Loucy (cell line): ENCODE data around the gene LAMB1.

ENCODE experiments used
- H2AFZ ChIP-seq: fragments of 200-600 bp; sonication (generic); 2 replicates; pipeline ENCODE4 v1.6.0; 2016; ENCODE audit warnings: antibody characterized with exemption, mild to moderate bottlenecking, low read length, moderate library complexity
- H3F3A ChIP-seq: fragments of 200-600 bp; 2 replicates; pipeline ENCODE4 v1.6.0; 2016; ENCODE audit warnings: antibody characterized with exemption, low read depth, mild to moderate bottlenecking
- H3K27me3 ChIP-seq: fragments of 200-600 bp; sonication (generic); 2 replicates; pipeline ENCODE4 v1.6.1; 2014; ENCODE audit warnings: low read length, mild to moderate bottlenecking; ENCODE audit not compliant: insufficient read depth, poor library complexity, severe bottlenecking
- H3K36me3 ChIP-seq: fragments of 200-600 bp; sonication (generic); 2 replicates; pipeline ENCODE4 v1.6.1; 2016; ENCODE audit warnings: low read length; ENCODE audit not compliant: insufficient read depth
- H3K4me1 ChIP-seq: fragments of 200-600 bp; sonication (generic); 2 replicates; pipeline ENCODE4 v1.5.1; 2014; ENCODE audit warnings: low read length, mild to moderate bottlenecking; ENCODE audit not compliant: insufficient read depth, poor library complexity, severe bottlenecking
- H3K4me2 ChIP-seq: fragments of 200-600 bp; sonication (generic); 2 replicates; pipeline ENCODE4 v1.6.0; 2014; ENCODE audit warnings: antibody characterized with exemption, low read length, low read depth, mild to moderate bottlenecking; ENCODE audit not compliant: poor library complexity, severe bottlenecking
- H3K4me3 ChIP-seq: fragments of 200-600 bp; sonication (generic); 2 replicates; pipeline ENCODE4 v1.5.1; 2014; ENCODE audit warnings: low read length, mild to moderate bottlenecking, mixed read lengths; ENCODE audit not compliant: poor library complexity, severe bottlenecking
- H3K79me2 ChIP-seq: fragments of 200-600 bp; sonication (generic); 2 replicates; pipeline ENCODE4 v1.6.1; 2014; ENCODE audit warnings: low read length; ENCODE audit not compliant: insufficient read depth
- H3K9ac ChIP-seq: fragments of 200-600 bp; sonication (generic); 2 replicates; pipeline ENCODE4 v1.6.0; 2014; ENCODE audit warnings: mild to moderate bottlenecking, low read depth, low read length, moderate library complexity; ENCODE audit not compliant: poor library complexity, severe bottlenecking
- H3K9me2 ChIP-seq: fragments of 200-600 bp; sonication (generic); replicated peaks from 2 replicates; pipeline ENCODE4 v1.6.1; 2016; ENCODE audit warnings: low read depth, low read length, mixed read lengths
- H3K9me3 ChIP-seq: fragments of 200-600 bp; sonication (generic); 2 replicates; pipeline ENCODE4 v1.6.1; 2014; ENCODE audit warnings: mild to moderate bottlenecking, antibody characterized with exemption, low read length, low read depth; ENCODE audit not compliant: insufficient read depth
- H4K20me1 ChIP-seq: fragments of 200-600 bp; sonication (generic); 2 replicates; pipeline ENCODE4 v1.6.0; 2014; ENCODE audit warnings: antibody characterized with exemption, low read length, mild to moderate bottlenecking; ENCODE audit not compliant: insufficient read depth, poor library complexity, severe bottlenecking
- CTCF ChIP-seq: fragments of 200-600 bp; sonication (generic); conservative IDR thresholded peaks from 2 replicates; pipeline ENCODE4 v1.5.1; 2014; ENCODE audit warnings: mild to moderate bottlenecking, antibody characterized with exemption, low read length
- EZH2phosphoT487 ChIP-seq: fragments of 200-600 bp; IDR thresholded peaks from 2 replicates; pipeline ENCODE4 v1.6.1; 2018; ENCODE audit warnings: antibody characterized with exemption, mild to moderate bottlenecking, moderate library complexity, borderline replicate concordance

Gene LAMB1

GRCh38 chr7:107946451-107946850 lies 56.5 kb downstream of the LAMB1 start:
- Histone ChIP-seq H2AFZ (no peak overlapping the region), H3K4me1 (no peaks in the 10 kb centered on the region), H3K36me3 (no peaks in the 10 kb centered on the region), H3K4me3 (no peak overlapping the region), H3F3A (no peaks in the 10 kb centered on the region), H3K9me3 (no peaks in the 10 kb centered on the region), H3K79me2 (no peaks in the 10 kb centered on the region), H4K20me1 (no peaks in the 10 kb centered on the region), H3K9me2 (no peaks in the 10 kb centered on the region), H3K4me2 (no peak overlapping the region), H3K27me3 (no peaks in the 10 kb centered on the region), H3K9ac (no peak overlapping the region)
- TF ChIP-seq EZH2phosphoT487: no peak

GRCh38 chr7:107945332-107945731 lies 57.6 kb downstream of the LAMB1 start:
- Histone ChIP-seq H3K36me3 (no peaks in the 10 kb centered on the region), H4K20me1 (no peaks in the 10 kb centered on the region), H3K79me2 (no peaks in the 10 kb centered on the region), H3K9me3 (no peaks in the 10 kb centered on the region), H3K4me2 (no peak overlapping the region), H3K4me3 (no peak overlapping the region), H3K9me2 (no peaks in the 10 kb centered on the region), H3F3A (no peaks in the 10 kb centered on the region), H3K27me3 (no peaks in the 10 kb centered on the region), H2AFZ (no peak overlapping the region), H3K9ac (no peak overlapping the region), H3K4me1 (no peaks in the 10 kb centered on the region)
- TF ChIP-seq EZH2phosphoT487 (no peak), CTCF (no peak)

- Histone ChIP-seq H3K27me3 (no peaks in the 10 kb centered on the region), H3K4me2 (no peak overlapping the region), H3K9ac (no peak overlapping the region), H3K36me3 (no peaks in the 10 kb centered on the region), H3K9me2 (no peaks in the 10 kb centered on the region), H3K79me2 (no peaks in the 10 kb centered on the region), H3F3A (no peaks in the 10 kb centered on the region), H3K4me1 (no peaks in the 10 kb centered on the region), H3K4me3 (no peak overlapping the region), H2AFZ (no peak overlapping the region), H4K20me1 (no peaks in the 10 kb centered on the region), H3K9me3 (no peaks in the 10 kb centered on the region)
- TF ChIP-seq EZH2phosphoT487: no peak
- no peak for TF ChIP-seq CTCF
Measured at GRCh38 chr7:107944411-107945169, 58.4 kb downstream of the LAMB1 start.

GRCh38 chr7:107943018-107943417 lies 59.9 kb downstream of the LAMB1 start:
- Histone ChIP-seq H3K9me2 (no peaks in the 10 kb centered on the region), H2AFZ (no peak overlapping the region), H3K9ac (no peak overlapping the region), H3K36me3 (no peaks in the 10 kb centered on the region), H4K20me1 (no peaks in the 10 kb centered on the region), H3K27me3 (no peaks in the 10 kb centered on the region), H3K9me3 (no peaks in the 10 kb centered on the region), H3K4me3 (no peak overlapping the region), H3K4me2 (no peak overlapping the region), H3K4me1 (no peaks in the 10 kb centered on the region), H3F3A (no peaks in the 10 kb centered on the region), H3K79me2 (no peaks in the 10 kb centered on the region)
- TF ChIP-seq CTCF (no peak), EZH2phosphoT487 (no peak)
